GM21529 (cell line): ENCODE measurements around the gene ZBTB18.

Experiments used
- ATAC-seq: cut with Tn5 transposase; IDR thresholded peaks from one replicate; pipeline ENCODE4 v1.9.1; 2021; ENCODE audit not compliant: unreplicated experiment

ZBTB18 gene

GRCh38 chr1:244087611-244088010 is 36.5 kb downstream of the ZBTB18 start:
- ATAC-seq = no peak

DNA sequence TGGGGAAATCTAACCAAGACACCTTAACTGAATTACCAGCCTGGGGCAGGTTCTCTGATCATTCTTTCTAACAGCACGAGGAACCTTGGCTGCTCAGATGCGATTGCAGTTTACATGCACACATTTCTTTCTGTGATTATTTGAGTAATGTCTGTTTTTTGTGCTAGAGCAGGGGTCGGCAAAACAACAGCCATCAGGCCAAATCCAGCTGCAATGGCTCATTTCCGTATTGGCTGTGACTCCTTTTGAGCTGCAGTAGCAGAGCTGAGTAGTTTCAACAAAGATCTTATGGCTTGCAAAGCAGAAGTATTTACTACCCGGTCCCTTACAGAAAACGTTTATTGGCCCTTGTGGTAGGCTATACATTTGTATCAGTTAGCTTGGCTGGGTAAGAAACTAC is 37.1 kb downstream of the ZBTB18 start:
- ATAC-seq = no peak

- no peak for ATAC-seq
Measured at GRCh38 chr1:244089561-244089960, 38.5 kb downstream of the ZBTB18 start.

GRCh38 chr1:244090645-244091044 is 39.6 kb downstream of the ZBTB18 start:
- no peak for ATAC-seq

DNA sequence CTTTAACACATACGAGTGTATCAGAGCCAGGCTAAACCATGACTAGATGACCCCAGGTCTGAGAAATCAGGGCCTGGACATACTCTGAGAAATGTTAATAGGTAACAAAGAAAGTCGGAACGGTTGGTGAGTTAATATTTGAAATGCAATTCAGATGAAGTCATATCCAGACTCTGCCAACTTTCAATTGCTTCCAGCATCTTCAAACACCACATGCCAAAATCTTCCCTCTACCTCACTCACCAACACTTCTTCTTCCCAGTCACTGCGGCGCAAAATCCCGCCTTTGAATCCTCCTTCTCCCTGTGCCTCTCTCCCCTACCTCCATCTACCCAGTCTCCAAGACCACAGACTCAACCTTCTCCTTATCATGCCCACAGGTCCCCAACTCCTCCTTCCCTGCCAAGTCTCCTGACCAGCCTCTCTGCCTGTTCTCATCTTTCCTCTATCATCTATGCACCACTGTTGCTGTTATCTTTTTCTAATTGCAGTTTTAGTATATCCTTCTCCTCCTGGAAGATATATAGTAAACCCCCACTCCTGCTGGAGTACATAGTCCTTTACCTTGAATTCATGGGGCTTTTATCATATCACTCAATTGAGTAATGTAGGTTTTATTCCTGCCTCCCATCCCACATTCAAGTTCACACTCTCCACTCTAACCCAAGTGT is 41.3 kb downstream of the ZBTB18 start:
- no peak for ATAC-seq

- ATAC-seq = no peak
Measured at GRCh38 chr1:244092964-244093638, 42.0 kb downstream of the ZBTB18 start.

DNA sequence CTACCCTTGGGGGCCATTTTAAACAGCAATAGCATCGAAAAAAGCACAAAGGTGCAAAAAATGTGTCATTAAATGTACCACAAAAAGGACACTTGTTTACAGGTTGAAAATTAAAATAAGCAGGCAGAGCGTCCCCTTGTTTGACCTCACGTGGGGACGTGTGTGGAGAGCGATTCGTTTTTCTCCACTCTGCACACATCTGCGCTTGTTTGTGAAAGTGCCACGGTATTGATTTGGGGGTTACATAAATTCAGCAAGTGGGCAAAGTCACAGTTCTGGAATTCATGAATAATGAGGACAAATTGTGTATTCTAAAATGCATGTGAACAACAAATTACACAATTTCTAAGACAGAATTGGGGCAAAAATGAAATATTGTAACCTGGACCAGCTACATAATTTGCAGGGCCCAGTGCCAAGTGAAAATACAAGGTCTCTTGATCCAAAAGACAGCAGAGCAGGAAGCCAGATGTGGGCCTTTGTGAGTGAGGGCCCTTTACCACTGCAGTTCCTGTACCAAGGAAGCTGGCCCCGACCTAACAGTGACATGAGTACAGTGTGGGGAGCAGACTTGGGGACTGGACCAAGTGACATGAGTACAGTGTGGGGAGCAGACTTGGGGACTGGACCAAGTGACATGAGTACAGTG is 43.9 kb downstream of the ZBTB18 start:
- ATAC-seq = no peak

- no peak for ATAC-seq
Measured at GRCh38 chr1:244095529-244095911, 44.4 kb downstream of the ZBTB18 start.

GRCh38 chr1:244096066-244096610 is 45.1 kb downstream of the ZBTB18 start:
- no peak for ATAC-seq

DNA sequence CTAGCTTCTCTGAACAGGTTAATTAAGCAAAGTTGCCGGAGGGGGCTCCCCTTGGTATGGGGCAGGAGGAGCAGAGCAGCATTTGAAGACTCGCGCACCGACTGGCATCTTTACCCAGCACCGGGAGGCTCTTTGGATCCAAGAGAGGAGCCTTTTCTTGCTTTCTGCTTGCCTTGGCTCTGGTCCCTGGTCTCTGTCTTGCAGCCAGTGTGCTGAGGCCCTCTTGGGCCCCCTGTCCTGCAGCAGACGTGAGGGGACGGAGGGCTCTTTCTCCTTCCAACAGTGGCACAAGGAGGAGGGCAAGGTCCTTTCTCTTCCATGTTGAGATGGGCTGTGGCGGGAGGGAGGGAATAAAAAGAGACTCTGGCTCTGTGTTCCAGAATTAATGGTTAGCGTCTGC is 45.6 kb downstream of the ZBTB18 start:
- no peak for ATAC-seq

DNA sequence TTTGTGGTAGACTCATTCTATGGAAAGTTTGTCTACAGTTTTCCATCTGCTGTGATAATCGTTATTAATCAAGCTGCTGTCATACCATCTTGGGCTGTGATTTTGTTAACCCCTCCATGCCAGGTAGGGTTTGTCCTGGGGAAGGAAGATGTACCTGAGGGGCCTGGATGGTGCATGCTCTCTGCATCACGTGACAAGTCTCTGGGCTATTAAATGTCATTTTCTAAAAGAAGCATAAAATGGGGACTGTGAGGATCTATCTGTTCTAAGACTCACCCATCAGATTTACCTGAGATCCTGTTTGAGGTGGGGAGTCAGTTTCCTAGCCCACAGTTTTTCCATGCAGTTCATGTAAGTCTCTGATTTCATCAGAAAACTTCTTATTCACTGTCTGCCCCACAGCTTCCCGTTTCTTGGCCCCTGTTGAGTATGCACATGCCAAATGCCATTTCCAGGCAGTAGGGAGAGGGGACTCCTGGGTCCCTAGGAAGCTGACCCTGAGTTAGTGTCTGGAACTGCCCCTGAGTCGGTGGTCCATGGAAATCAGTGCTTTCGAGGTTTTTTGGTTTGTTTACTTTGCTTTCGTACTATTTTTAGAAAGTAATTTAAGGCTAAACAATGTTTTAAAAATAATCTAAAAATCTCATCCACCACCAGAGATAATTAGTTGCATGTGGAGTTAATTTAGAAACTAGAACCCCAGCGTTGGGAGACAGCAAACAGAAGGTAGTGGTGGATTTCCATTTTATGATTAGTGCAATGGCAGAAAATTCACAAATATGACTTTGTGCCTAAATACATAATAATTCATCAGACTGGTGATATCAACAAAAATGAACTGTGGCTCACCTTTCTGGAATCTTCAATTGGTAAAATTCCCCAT is 46.7 kb downstream of the ZBTB18 start:
- no peak for ATAC-seq

DNA sequence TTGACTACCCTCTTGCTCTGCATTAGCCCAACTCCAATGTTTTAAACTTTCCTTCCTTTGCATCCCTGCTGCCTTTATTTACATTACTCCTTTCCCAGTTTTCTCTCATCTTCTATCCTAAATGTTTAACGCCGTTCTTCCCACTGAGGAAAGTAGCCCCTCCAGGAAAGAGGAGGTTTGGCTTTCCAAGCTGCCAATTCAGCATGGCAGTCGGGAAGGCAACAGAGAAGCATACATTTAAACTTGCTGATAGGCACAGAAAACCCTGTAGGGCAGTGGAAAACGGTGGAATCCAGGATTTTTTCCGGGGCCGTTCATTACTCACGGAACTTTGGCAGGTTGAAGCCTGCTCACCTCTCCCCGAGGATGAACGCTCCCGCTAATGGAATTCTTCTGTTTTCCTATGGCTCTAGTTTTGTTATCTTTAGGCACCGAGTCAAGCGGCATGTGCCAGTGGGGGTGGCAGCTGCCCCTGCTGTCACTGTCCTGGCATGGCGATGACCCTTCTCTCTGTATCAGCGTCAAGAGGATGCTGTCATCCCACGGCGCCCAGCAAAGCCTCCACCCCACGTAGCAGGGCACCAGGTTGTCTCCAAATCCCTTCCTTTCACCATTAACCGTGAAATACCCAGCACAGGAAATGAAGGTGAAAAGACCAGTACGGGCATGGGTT is 48.3 kb downstream of the ZBTB18 start:
- ATAC-seq = no peak

- no peak for ATAC-seq
Measured at GRCh38 chr1:244100276-244100675, 49.2 kb downstream of the ZBTB18 start.

DNA sequence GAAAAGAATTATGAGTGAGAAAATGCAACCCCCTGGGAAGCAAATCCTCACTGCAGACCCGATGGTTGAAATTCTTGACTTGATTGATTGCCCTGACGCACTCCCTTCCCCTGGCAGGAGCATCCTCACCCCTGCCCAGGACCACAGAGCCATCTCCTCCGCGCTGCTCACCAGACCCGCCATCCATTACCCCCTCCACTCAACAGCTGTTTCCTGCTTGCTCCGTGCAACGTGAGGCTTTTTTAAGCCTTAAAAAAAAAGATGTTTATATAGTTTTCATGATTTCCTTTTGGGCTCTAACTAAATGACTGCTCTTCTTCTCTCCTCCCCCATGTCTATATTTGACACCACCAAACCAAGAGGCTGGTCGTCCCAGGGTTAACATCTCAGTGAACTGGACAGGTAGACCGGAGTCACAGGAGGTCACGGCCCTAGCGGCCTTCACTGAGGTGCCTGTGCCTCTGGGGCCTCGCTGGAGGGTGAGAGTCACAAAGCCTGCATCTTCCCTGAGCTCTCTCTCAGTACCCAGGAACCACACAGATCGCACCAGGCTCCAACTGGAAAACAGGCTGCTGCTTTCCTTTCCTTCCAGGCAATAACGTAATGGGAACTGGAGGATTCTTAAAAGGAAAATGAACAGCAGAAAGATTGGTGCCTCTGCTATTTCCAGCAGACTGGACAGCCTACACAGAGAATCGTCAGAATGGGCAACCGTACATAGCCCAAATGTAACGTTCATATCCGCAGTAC is 49.8 kb downstream of the ZBTB18 start:
- ATAC-seq = no peak

- ATAC-seq = no peak
Measured at GRCh38 chr1:244102046-244102445, 51.0 kb downstream of the ZBTB18 start.

DNA sequence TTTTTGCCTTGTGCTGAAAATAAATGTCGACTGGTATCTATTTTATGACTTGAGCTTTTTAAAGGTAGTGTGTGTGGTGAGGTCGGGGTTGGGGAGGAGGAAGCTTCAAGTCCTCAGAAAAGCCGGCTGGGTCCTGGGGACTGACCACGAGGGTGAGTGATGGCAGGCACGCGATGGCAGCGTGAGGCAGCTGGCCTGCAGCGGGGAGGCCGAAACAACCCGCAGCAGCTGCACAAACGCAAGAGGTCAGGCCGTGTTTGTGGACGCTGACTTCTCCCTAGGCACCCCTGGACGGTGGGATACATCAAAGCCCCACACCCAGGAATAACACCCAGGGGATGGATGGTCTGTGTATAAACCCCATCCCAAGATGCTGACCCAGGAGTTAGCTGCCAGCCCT is 51.4 kb downstream of the ZBTB18 start:
- no peak for ATAC-seq

- no peak for ATAC-seq
Measured at GRCh38 chr1:244104309-244105060, 53.4 kb downstream of the ZBTB18 start.

DNA sequence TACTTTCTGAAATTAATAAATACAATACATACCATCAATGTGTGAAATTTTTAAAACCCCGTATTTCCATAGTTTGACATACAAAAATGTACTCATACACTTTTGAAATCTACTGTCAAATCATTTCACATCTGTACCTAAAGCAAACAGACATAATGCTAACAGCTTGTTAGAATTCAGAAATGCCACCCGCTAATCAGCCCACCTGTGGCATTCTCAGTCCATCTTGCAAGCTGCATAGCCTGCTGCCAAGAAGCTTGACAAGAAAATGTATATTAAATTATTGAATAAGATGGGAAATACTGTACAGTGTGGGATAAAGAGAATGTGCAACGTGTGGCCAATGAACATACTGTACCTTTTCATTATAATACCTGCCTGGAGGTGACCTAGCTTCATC is 55.1 kb downstream of the ZBTB18 start:
- ATAC-seq = no peak
